Uterus (tissue), 2 donors: ENCODE measurements around the gene UNCX.

ENCODE experiments used
- CTCF ChIP-seq, 4 experiments: fragments of 200-600 bp in 2 of 4; fragments of 450-650 bp in 2 of 4; sonication (generic) in 2 of 4; IDR thresholded peaks; one replicate each; pipeline ENCODE4 v1.5.1; 2016 to 2019; ENCODE audit warnings: antibody characterized with exemption in 4 of 4, mild to moderate bottlenecking in 2 of 4, moderate library complexity in 1 of 4
- POLR2A ChIP-seq, 2 donors: fragments of 450-650 bp; IDR thresholded peaks; one replicate each; pipeline ENCODE4 v1.6.1; 2016; ENCODE audit warnings: antibody characterized with exemption in 2 of 2, mild to moderate bottlenecking in 1 of 2, moderate library complexity in 1 of 2

GRCh38 chr7:1242256-1242605, 9.6 kb downstream of the UNCX start:
- no peak for TF ChIP-seq CTCF (IDR thresholded peaks at IDR 0.05)
- TF ChIP-seq POLR2A (IDR thresholded peaks at IDR 0.05): no peak
